ENCODE data around the gene CT45A6. TPM values are rescaled to one million over a fixed set of nuclear protein-coding genes. Genes with fewer than 3 reads are reported as not detected.
"Not testable (repeated sequence)": the region's sequence is repeated elsewhere in the genome, so short reads cannot be mapped to it uniquely, and the experiment has no call there.

The CT45A6 gene
- total RNA-seq, result not detected

GRCh38 chrX:135802687-135803086 lies at the start of gene CT45A6:
CT45A6 (minus strand) TSS chrX:135802787; CDS start chrX:135798993, 3,794 bp downstream.
- H3K27me3 ChIP-seq; H3K4me1 ChIP-seq; H3K36me3 ChIP-seq; intact Hi-C loops (cut with DNase I; ENCODE audit: low total_unique reads); H3K9me3 ChIP-seq; DNase-seq; in situ Hi-C loops (cut with MboI; ENCODE audit: low pct_ligation_motif_present in 1 of 4, low pct_unique_long_range_greater_than_20kb in 1 of 4, low sequenced_read_pairs in 3 of 4); H3K27ac ChIP-seq; H3K4me3 ChIP-seq: not testable (repeated sequence)
- no CpG with 5 or more reads among the region's 16 CpGs for WGBS, 2 donors (ENCODE audit: low coverage in 1 of 2)

GRCh38 chrX:135837180-135837579 lies 34.6 kb upstream of the CT45A6 start, which contains the start of gene CT45A7:
CT45A7 (minus strand) TSS chrX:135837280; CDS start chrX:135833533, 3,747 bp downstream.
- H3K36me3 ChIP-seq; H3K4me1 ChIP-seq; H3K4me3 ChIP-seq; in situ Hi-C loops (cut with MboI; ENCODE audit: low pct_ligation_motif_present in 1 of 4, low pct_unique_long_range_greater_than_20kb in 1 of 4, low sequenced_read_pairs in 3 of 4); H3K27me3 ChIP-seq; H3K27ac ChIP-seq; H3K9me3 ChIP-seq; DNase-seq; intact Hi-C loops (cut with DNase I; ENCODE audit: low total_unique reads): not testable (repeated sequence)
- WGBS, 2 donors (ENCODE audit: low coverage in 1 of 2), result no CpG with 5 or more reads among the region's 17 CpGs

GRCh38 chrX:135819912-135820311 lies 17.3 kb upstream of the CT45A6 start, which contains the start of gene CT45A2:
CT45A2 (minus strand) TSS chrX:135820012; CDS start chrX:135816265, 3,747 bp downstream.
- H3K36me3 ChIP-seq; H3K27ac ChIP-seq; DNase-seq; H3K9me3 ChIP-seq; intact Hi-C loops (cut with DNase I; ENCODE audit: low total_unique reads); H3K27me3 ChIP-seq; H3K4me1 ChIP-seq; H3K4me3 ChIP-seq; in situ Hi-C loops (cut with MboI; ENCODE audit: low pct_ligation_motif_present in 1 of 4, low pct_unique_long_range_greater_than_20kb in 1 of 4, low sequenced_read_pairs in 3 of 4): not testable (repeated sequence)
- WGBS, 2 donors (ENCODE audit: low coverage in 1 of 2), result no CpG with 5 or more reads among the region's 17 CpGs

GRCh38 chrX:135785403-135785802 lies 17.2 kb downstream of the CT45A6 start, which contains the start of gene CT45A5:
CT45A5 (minus strand) TSS chrX:135785503; CDS start chrX:135781729, 3,774 bp downstream.
- H3K36me3 ChIP-seq; H3K4me1 ChIP-seq; intact Hi-C loops (cut with DNase I; ENCODE audit: low total_unique reads); DNase-seq; in situ Hi-C loops (cut with MboI; ENCODE audit: low pct_ligation_motif_present in 1 of 4, low pct_unique_long_range_greater_than_20kb in 1 of 4, low sequenced_read_pairs in 3 of 4); H3K27ac ChIP-seq; H3K9me3 ChIP-seq; H3K4me3 ChIP-seq; H3K27me3 ChIP-seq: not testable (repeated sequence)
- WGBS, 2 donors (ENCODE audit: low coverage in 1 of 2), result no CpG with 5 or more reads among the region's 16 CpGs

GRCh38 chrX:135768091-135768490 lies 34.5 kb downstream of the CT45A6 start, which contains the start of gene CT45A3:
CT45A3 (minus strand) TSS chrX:135768191; CDS start chrX:135764444, 3,747 bp downstream.
- in situ Hi-C loops (cut with MboI; ENCODE audit: low pct_ligation_motif_present in 1 of 4, low pct_unique_long_range_greater_than_20kb in 1 of 4, low sequenced_read_pairs in 3 of 4); H3K27ac ChIP-seq: not testable (repeated sequence)
- WGBS, 2 donors (ENCODE audit: low coverage in 1 of 2), result no CpG with 5 or more reads among the region's 17 CpGs

GRCh38 chrX:135744739-135745138 lies 57.8 kb downstream of the CT45A6 start:
- H3K4me3 ChIP-seq; in situ Hi-C loops (cut with MboI; ENCODE audit: low pct_ligation_motif_present in 1 of 4, low pct_unique_long_range_greater_than_20kb in 1 of 4, low sequenced_read_pairs in 3 of 4); H3K36me3 ChIP-seq; H3K27ac ChIP-seq; H3K9me3 ChIP-seq; H3K4me1 ChIP-seq; DNase-seq; intact Hi-C loops (cut with DNase I; ENCODE audit: low total_unique reads); H3K27me3 ChIP-seq: not testable (repeated sequence)
- 89% methylated on average over 4 of the region's 4 CpGs; no CpG with 5 or more reads in 1 of the 2 donors for WGBS, 2 donors (ENCODE audit: low coverage in 1 of 2)

More at GRCh38 chrX:135768091-135768490, 34.5 kb downstream of the CT45A6 start, which contains the start of gene CT45A3:
- H3K36me3 ChIP-seq; H3K9me3 ChIP-seq; intact Hi-C loops (cut with DNase I; ENCODE audit: low total_unique reads); DNase-seq; H3K27me3 ChIP-seq; H3K4me1 ChIP-seq; H3K4me3 ChIP-seq: not testable (repeated sequence)

Other genes starting within 250 kb of the CT45A6 start
- gene CT45A1, start 89.1 kb downstream of the CT45A6 start, total RNA-seq, result not detected
- gene CT45A3, start 34.6 kb downstream of the CT45A6 start, total RNA-seq, result not detected
- gene CT45A5, start 17.3 kb downstream of the CT45A6 start, total RNA-seq, result not detected
- gene CT45A2, start 17.2 kb upstream of the CT45A6 start, total RNA-seq, result not detected
- not detected for gene CT45A7, start 34.5 kb upstream of the CT45A6 start, total RNA-seq
- not detected for gene CT45A8, start 51.8 kb upstream of the CT45A6 start, total RNA-seq
- gene CT45A9, start 69.0 kb upstream of the CT45A6 start, total RNA-seq, result not detected
- gene CT45A10, start 90.7 kb upstream of the CT45A6 start, total RNA-seq, result not detected
- gene SAGE1, start 90.9 kb upstream of the CT45A6 start, total RNA-seq, result not detected
- gene MMGT1, start 171.2 kb upstream of the CT45A6 start, total RNA-seq, result 10 to 100 TPM in 3 of 4 donors, 1 to 10 TPM in 1; 2.0 to 27.0 (median 15.7) TPM
- gene SLC9A6, start 182.6 kb upstream of the CT45A6 start, total RNA-seq, result 10 to 100 TPM; 13.5 to 26.3 (median 21.7) TPM